LoVo (cell line): ENCODE results near the gene TCHHL1.
"Not testable (repeated sequence)": the region's sequence is repeated elsewhere in the genome, so short reads cannot be mapped to it uniquely, and the experiment has no call there.

ENCODE experiments used
- DNase-seq: peaks from one replicate; pipeline ENCODE4 v3.0.0-alpha.2; 2016; ENCODE audit warnings: low spot score

TCHHL1 gene

GRCh38 chr1:152086760-152087159 is 2.1 kb downstream of the TCHHL1 start:
- no peak for DNase-seq

- DNase-seq = no peak
Measured at GRCh38 chr1:152084853-152085252, 4.0 kb downstream of the TCHHL1 start.

GRCh38 chr1:152081026-152081425 is 7.8 kb downstream of the TCHHL1 start:
- not testable (repeated sequence) for DNase-seq

- not testable (repeated sequence) for DNase-seq
Measured at GRCh38 chr1:152080494-152080893, 8.4 kb downstream of the TCHHL1 start.

GRCh38 chr1:152078831-152079441 is 9.9 kb downstream of the TCHHL1 start:
- DNase-seq = no peak

- DNase-seq = no peak
Measured at GRCh38 chr1:152072311-152072710, 16.6 kb downstream of the TCHHL1 start.

GRCh38 chr1:152071123-152071522 is 17.7 kb downstream of the TCHHL1 start:
- no peak for DNase-seq

- no peak for DNase-seq
Measured at GRCh38 chr1:152067929-152068328, 20.9 kb downstream of the TCHHL1 start.

GRCh38 chr1:152067150-152067549 is 21.7 kb downstream of the TCHHL1 start:
- DNase-seq = no peak

GRCh38 chr1:152061952-152062351 is 26.9 kb downstream of the TCHHL1 start:
- no peak for DNase-seq

- DNase-seq = no peak
Measured at GRCh38 chr1:152053375-152053774, 35.5 kb downstream of the TCHHL1 start.

- peak; percentile 74 for DNase-seq
Measured at GRCh38 chr1:152052606-152053005, 36.3 kb downstream of the TCHHL1 start.

- peak; percentile 28 for DNase-seq
Measured at GRCh38 chr1:152050886-152051675, 37.8 kb downstream of the TCHHL1 start.

- no peak for DNase-seq
Measured at GRCh38 chr1:152049291-152050083, 39.4 kb downstream of the TCHHL1 start.

- peak; percentile 92 for DNase-seq
Measured at GRCh38 chr1:152048416-152049009, 40.4 kb downstream of the TCHHL1 start.

GRCh38 chr1:152047730-152048415 is 41.0 kb downstream of the TCHHL1 start:
- DNase-seq = peak; percentile 97

- DNase-seq = no peak
Measured at GRCh38 chr1:152047413-152047729, 41.5 kb downstream of the TCHHL1 start.

- no peak for DNase-seq
Measured at GRCh38 chr1:152044386-152044785, 44.5 kb downstream of the TCHHL1 start.

GRCh38 chr1:152043870-152044269 is 45.0 kb downstream of the TCHHL1 start:
- DNase-seq = no peak

GRCh38 chr1:152042030-152042429 is 46.8 kb downstream of the TCHHL1 start:
- no peak for DNase-seq

GRCh38 chr1:152039886-152040285 is 49.0 kb downstream of the TCHHL1 start:
- no peak for DNase-seq

- DNase-seq = no peak
Measured at GRCh38 chr1:152039461-152039860, 49.4 kb downstream of the TCHHL1 start.
